ENCODE results near the gene NEURL1B.
"Not testable (repeated sequence)": the region's sequence is repeated elsewhere in the genome, so short reads cannot be mapped to it uniquely, and the experiment has no call there.

NEURL1B gene, protein sequence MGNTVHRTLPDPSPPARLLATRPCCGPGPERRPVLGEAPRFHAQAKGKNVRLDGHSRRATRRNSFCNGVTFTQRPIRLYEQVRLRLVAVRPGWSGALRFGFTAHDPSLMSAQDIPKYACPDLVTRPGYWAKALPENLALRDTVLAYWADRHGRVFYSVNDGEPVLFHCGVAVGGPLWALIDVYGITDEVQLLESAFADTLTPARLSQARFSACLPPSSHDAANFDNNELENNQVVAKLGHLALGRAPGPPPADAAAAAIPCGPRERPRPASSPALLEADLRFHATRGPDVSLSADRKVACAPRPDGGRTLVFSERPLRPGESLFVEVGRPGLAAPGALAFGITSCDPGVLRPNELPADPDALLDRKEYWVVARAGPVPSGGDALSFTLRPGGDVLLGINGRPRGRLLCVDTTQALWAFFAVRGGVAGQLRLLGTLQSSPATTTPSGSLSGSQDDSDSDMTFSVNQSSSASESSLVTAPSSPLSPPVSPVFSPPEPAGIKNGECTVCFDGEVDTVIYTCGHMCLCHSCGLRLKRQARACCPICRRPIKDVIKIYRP

DNA sequence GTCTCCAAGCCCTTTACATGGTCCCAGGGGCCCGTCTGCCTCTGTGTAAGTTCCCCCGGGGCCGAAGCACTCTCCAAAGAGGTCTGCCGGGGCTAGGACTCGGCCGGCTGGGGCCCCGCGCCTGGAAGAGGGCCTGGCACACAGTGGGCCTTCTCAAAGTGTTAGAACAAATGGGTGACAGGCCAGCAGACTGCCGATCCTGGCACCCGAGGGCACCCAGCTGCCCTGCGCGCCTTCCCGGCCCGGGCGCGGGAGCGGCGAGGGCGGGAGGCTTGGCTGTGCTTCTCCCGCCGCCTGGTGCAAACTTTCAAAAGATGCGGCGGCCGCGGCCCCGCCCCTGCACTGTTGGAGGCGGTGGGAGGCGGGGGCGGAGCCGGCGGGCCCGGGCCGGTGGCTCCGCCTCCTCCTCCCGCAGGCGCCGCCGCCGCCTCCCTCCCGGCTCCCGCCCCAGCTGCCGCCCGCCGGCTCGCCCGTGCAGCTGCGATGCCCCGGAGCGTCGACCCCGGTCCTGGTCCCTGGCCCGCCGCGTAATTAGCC, at the start of gene NEURL1B:
TSS of gene NEURL1B (plus strand) at position 442 of the 537 bp plus-strand sequence. CDS start 144 bp downstream, outside the sequence.
- DNase-seq, result peak; percentile 65

DNA sequence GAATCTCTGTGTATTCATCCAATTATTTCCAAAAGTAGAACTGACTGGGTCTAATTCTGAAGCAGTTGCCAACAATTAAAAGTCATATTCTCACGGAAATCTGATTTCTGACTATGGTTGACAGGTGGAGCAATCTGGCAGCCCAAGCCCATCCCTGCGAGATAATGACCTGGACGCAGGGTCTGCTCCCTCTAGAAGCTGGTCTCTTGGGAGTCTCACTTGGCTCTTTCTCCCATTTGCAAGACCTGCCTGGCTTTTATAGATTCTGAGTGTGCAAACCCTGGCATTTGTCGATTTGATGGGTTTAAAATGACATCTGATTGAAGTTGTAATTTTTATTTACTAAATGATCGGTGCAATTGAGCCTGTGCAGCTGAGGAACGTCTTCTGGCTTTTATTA, 49.4 kb upstream of the NEURL1B start:
- no peak for DNase-seq

DNA sequence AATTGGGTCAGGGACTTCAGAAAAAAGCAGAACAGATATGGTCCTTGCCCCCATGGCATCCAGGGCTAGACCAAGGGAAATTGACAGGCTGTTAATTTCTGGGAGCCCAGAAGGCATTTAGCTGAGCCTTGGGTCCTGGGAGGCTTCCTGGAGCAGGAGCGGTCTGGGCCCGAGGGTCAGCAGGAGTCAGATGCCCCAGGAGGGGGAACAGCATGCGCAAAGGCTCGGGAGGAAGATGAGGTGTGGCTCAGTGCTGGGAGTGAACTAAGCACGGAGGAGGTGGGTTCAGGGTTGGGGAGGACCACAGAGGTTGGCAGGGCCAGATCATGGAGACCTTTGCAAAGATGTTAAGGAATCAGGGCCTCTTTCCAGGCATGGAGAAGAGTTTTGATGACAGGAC, 48.2 kb upstream of the NEURL1B start:
- DNase-seq, result no peak

DNA sequence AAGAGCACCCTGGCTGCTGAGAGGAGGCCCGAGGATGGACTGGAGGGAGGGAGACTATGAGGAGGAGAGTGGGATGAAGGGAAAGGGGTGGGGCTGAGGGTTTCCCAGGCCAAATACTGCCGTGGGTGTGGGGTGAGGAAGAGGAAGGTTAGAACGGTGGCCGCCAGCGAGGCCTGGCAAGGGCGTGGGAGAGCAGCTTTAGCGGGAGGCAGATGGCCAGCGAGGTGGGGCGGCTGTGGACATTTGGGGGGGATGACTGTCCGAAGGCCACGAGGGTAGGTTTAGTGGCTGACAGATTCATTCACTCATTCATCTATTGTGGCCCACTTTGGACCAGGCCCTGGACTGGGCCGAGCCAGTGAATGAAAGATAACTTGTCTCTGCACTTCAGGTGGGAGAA, 47.8 kb upstream of the NEURL1B start:
- no peak for DNase-seq

DNA sequence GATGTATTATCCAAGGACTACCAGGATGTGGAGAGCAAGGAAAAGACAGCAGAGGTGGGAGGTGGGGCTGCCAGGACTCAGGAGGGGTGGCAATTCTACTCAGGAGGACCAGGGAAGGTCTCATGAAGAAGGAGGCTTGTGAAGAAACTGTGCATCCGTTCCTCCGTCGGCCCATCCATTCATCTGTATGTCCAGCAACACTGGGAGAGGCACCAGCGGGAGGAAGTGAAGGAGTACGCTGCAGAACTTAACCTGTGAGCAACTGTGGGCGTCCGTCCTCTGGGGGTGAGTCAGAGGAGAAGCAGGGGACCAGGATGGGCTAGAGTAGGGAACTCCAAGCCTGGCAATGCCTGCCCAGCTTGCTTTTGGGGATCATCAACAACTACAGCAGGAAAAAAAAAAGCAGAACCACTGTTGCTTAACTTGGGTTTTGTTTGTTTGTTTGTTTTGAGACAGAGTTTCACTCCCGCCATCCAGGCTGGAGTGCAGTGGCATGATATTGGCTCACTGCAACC, 47.3 kb upstream of the NEURL1B start:
- no peak for DNase-seq

DNA sequence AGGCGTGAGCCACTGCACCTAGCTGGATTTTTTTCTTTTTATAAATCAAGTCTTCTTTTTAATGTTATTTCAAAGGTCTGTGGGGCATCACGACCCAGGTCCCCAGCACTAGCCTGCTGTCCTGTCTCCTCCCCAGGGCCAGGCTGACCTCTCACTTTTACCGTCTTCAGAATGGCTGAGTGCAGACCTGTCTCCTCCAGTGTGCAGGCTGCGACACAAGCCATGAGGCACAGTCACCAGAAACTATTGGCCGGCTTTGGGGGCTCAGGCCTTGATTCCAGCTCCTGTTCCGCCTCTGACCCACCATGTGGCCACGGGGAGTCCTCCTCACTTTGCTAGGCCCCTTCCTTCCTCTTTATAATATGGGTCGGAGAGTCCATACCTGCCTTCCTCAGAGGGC, 46.6 kb upstream of the NEURL1B start:
- no peak for DNase-seq

DNA sequence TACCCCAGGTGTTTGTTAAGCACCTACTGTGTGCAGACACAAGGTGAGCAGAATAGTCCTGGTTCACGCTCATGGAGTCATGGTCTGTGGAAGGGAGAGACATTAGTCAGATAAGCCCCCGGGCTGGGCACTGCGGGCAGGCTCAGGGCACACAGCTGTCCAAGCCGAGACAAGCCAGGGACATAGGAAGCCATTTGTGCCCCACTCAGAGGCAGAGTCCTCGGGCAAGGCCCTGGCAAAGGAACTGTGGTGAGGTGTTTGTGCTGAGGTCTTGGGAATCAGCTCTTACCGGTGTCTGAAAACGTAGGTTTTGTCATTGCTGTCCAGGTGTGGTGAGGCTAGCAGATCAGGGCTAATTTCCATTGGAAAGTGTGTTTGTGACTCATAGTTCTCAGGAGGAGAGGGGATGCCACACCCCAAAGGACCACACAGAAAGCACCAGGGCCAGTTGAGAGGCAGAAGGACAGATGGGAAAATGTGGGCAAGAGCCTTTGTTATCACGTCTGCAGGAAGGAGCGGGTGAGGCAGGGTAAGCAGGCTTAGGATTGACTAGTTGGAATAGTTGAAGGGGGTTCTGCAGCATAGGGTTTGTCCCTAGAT, 46.1 kb upstream of the NEURL1B start:
- DNase-seq, result no peak

DNA sequence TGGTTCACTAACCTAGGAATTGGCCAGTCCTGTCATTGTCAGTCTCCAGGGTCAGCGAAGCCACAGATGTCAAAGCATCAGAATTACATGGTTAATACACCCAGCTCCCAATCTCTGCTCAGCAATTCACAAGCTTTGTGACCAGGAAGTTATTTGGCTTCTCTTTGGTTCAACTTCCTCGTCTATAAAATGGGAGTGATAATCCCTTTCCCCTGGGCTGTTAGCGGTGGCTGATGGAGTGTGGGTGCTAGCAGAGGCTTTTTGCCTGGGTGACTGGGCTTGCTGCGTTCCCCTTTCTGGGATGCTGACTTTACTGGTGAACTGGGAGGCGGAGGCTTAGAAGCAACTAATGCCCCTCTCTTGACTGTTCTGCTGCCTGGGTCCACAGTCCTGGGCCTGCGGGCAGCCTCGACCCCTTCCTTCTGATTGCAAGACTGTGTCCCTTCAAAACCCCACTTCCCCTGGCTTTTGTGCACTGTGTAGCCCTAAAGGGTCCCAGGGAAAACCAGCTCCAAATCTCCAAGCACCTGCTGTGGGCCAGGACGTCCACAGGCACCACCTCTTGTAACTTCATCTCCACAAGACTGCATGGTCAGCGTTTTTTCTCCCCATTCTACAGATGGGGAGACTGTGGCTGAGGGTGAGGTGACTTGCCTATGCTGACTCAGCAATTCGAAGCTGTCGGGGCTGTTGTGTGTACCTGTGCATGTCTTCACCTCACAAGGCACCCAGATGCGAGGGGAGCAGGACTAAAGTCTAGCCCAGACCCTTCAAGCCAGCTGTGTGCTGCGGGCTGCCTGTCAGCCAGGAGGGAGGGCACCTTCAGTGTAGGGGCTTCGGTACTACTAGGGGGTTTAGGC, 45.2 kb upstream of the NEURL1B start:
- no peak for DNase-seq

DNA sequence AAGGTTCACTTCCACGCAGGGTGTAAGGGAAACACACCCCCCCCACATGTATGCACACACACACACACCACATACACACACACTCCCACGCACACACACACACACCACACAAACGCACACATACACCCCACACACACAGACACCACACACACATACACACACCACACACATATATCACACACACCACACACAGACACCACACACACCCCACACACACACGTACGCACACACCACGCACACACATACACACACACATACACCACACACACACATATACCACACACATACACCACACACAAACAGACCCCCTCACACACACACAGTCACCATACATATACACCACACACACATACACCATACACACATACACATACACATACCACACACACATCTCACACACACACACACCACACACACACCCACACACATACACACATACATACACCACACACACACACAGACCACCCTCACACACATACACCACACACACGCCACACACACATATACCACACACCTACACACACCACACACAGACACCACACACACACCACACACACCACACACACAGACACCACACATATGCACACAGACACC, 44.3 kb upstream of the NEURL1B start:
- no peak for DNase-seq

DNA sequence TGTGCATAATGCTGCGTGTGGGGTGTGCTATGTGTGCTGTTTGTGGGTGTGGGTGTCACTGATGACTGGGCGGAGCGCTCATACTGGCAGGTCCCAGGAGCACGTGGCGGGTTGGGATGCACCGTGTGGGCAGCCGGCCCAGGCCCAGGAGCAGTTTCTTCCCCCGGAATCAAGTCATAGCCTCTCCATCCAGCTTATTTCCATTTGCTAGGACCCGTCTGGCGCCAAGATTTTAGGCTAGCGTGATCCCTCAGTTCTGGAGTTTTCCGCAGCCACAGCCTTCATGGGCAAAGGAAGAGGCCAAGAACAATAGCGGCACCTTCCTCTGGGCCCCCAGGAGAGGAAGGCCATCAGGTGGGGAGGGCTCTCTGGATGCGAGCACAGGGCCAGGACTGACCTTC, 43.3 kb upstream of the NEURL1B start:
- DNase-seq, result no peak

DNA sequence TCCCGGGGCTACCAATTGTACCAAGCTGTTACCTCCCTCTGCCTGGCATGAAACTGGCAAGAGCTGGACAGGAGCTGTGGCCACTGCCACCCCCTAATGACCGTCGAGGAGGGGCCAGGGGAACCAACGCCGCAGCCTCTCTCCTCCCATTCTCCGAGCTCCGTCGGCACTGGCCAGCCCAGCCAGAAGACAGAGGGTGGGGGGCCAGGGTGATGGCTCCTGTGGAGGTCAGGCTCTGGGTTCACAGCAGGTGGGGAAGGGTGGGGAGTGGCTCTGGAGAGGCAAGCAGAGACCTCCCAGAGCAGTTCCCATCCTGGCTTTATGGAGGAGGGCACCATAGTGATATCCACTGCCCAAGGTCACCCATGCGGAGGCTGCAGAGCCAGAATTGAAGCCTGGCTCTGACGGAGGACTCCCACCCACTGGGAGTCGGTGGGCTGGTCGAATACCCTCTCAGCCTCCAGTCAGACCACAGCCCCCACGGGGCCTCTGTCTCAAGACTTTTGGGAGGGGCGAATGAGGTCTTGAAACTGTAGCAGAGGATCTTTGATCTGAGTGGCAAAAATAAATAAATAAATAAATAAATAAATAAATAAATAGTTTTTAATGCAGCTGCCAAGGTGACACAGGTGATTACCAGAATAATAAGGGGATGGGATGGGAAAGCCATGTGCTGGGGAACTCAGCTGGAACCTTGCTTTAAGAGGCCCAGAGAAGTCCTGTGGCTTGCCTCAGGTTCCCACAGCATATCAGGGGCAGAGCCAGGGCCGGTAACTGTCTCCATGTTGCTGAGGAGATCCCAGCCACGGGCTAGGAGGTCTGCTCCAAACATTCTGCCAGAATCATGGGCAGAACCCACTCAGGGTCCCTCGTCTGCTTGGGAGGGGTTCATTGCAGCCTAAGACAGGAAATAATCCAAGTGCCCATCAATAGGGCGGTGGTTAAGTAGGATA, 42.5 kb upstream of the NEURL1B start:
- DNase-seq, result no peak

DNA sequence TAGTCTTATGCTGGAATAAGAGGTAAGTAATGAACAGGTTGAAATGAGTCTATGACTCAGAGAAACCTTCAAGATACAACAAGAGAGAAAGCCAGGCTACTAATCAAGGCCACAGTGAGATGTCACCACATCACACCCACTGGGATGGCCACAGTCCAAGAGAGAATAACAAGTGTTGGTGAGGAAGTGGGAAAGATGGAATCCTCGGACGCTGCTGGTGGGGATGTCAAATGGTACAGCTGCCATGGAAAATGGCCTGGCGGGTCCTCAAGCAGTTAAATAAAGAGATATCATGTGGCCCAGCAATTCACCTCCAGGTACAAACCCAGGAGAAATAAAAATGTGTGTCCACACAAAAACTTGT, 41.9 kb upstream of the NEURL1B start:
- no peak for DNase-seq

DNA sequence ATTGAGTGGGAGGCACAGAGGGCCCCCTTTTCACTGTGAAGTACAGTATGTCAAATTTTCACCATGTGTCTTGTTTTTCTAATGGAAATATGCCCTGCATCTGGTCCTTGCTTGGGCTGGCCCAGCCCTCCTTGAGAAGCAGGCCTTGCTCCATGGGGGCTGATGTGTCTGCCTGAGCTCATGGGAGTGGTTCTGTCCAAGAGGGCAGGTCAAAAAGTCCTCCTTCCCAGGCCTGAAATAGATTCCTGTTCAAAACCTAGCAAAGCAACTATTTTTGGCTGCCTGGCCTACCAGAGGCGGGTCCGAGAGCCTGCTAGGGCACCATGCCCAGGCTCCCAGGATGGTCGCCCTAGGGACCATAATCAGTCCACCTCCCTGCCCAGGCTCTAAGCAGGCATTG, 40.5 kb upstream of the NEURL1B start:
- DNase-seq, result no peak

DNA sequence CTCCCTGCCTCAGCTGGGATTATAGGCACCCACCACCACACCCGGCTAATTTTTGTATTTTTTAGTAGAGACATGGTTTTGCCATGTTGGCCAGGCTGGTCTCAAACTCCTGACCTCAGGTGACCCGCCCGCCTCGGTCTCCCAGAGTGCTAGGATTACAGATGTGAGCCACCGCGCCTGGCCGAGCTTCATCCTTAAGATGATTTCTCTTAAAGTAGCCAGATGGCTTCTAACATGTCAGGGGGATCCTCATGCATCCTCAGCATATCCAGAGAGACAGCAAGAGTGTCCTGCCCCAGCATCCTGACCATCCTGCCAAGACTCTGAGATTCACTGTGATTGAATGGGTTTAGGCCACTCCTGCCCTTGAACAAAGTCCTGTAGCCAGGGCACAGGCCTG, 39.5 kb upstream of the NEURL1B start:
- DNase-seq, result not testable (repeated sequence)

DNA sequence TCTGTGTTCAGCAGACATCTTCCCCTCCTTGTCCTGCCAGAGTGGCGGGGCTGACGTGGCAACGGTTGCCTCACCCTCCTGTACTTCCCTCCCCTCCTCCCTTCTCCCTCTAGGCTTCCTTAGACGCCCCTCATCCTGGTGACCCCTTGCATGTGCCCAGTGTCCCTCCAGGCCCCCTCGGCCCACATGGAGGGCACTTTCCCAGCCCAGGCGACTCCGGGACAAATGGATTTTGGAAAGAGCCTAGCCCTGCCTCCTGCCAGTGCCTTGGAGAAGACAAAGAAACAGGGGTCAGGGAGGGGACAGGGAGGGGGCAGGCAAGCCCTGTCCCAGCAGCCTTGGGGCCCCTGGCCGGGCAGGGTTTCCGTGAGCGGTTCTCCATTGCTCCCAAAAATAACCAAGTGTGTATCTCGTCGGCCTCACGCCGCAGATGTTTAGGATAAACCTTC, 38.3 kb upstream of the NEURL1B start:
- DNase-seq, result no peak

DNA sequence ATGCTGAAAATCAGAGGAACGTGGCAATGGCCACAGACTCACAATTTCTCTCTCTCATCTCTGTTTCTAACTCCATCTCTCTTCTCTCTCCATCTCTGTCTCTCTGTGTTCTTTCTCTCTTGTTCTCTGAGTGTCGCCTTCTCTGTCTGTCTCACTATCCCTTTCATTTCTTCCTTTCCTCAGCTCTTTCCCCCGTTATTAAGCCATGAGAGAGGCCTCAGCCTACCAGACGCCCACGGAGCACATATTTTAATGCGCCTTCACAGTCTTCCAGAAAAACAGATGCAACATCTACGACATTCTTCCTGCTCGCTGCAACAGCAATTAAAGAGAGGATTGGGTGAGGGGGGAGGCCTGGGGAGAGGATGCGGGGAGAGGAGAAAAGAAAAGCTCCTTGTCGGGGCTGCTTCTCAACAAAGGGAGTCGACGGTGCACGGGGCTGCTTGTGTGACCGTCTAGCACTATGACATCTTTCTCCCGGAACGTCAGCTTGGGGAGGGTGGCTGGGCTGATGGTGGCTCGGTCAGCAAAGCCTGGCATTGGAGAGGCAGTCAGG, 37.7 kb upstream of the NEURL1B start:
- no peak for DNase-seq

DNA sequence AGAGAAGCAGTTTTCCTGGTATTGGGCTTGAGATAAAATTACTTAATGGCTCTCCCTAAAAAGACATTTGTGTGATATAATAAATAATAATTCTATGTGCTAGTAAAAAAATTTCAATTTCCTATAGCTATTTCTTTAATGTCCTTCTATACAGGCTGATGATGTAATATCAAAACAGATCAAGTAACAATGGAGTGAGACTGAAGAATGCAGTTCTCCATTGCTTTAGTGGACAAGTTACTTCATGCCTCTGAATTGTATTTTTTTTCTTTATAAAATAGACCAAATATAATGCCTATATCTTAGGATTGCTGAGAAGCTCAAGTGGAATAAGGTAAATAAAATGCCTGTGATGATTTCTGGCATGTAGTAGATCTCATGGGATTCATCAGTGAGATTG, 35.6 kb upstream of the NEURL1B start:
- no peak for DNase-seq

DNA sequence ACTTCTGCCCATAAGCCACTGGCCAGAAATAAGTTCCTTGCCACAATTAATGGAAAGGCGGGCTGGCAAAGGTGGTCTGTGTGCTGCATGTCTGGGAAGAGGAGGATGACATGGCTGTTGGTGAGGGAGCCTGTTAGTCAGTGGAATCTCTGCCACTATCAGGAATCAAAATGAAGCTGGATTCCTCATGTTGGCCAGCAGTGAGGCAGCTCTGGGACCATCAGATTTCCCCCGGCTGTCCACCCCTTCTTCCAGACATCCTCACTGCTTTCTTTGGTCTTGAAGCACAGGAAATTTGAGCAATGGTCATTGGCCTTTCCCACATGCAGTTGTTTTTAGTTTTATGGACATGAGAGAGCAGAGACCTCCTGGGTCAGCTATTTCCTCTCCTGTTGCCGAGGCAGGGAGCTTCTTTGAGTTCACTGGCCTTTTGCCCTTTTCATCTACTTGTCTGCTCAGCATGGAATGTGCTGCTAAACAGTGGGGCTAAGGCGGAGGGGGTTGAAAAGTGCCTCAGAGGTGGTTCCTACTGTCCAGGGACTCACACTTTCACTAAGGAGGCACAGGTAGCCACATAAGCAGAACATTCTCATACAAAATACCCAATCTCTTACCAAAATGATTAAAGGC, 34.8 kb upstream of the NEURL1B start:
- DNase-seq, result no peak

DNA sequence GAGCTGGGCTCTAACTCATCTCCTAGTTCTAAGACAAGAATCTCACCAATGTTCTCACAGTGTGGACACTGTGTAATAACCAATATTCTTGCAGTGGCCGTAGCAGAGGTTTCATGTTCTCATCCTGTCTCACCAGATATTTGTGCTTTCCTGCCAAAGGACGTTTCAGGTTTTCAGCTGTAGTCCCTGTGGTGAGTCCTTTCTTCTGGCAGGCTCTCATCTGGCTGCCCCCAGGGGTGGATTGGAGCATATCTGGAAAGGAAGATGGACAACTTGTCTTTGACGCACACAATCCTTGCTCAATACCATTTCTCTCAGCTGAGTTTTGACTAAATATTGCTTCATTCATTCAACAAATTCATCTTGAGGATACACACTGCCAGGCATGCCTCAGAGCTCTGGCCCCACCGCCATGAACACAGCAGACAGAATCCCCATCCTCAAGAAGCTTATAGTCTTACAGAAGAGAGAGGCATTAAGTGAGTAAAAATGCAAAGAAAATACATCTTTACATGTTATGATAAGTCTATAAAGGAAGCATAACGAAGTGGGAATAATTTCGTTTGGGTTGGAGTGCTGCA, 33.8 kb upstream of the NEURL1B start:
- DNase-seq, result no peak

DNA sequence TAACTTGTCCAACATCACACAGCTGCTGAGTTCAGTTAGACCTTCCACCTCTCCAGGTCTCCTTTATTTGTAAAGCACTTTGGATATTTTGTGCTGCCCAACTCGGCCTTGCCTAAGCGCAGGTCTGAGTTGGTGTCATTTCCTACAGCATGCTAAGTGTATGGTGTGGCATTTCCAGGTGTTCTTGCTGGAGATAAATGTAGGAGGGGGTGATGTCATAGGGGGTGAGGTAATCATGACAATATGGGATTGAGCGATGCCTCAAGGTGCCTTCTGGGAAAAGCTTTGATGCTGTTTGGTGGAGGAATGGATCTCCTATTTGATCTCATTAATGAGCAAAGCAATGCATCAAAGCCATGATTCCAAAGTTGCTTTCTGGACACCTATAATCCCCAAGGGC, 32.3 kb upstream of the NEURL1B start:
- no peak for DNase-seq

Data from NCI-H2107 (cell line).